ENCODE data around the gene KRT71.

- TF ChIP-seq EZH2 (IDR thresholded peaks at IDR 0.05; ENCODE audit: low read length, unreplicated experiment) (no peak), CTCF (conservative IDR thresholded peaks at IDR 0.05; ENCODE audit: low read depth, low read length) (no peak), EZH2phosphoT487 (IDR thresholded peaks at IDR 0.05; ENCODE audit: borderline replicate concordance, low read length) (no peak)
Observed at GRCh38 chr12:52598966-52599365, 46.0 kb upstream of the KRT71 start.
